ENCODE measurements around the gene IMP4.

IMP4 gene

GRCh38 chr2:130387071-130387400, 44.3 kb downstream of the IMP4 start:
- no peaks in the 10 kb centered on the region for H3K27me3 ChIP-seq (ENCODE audit: control insufficient read depth, low read length)
- H3K27ac ChIP-seq (ENCODE audit: low read depth, low read length) = peak overlapping the region; percentile 99
- H3F3A ChIP-seq (ENCODE audit: control insufficient read depth, insufficient read depth) = peaks cover 53% of the 10 kb centered on the region
- TF ChIP-seq CTCF (IDR thresholded peaks at IDR 0.05; ENCODE audit: low read depth, low read length, poor library complexity, severe bottlenecking) (no peak), EZH2phosphoT487 (IDR thresholded peaks at IDR 0.05; ENCODE audit: borderline replicate concordance, low read length) (no peak)
- H3K4me1 ChIP-seq (ENCODE audit: control insufficient read depth, low read length) = peaks cover 96% of the 10 kb centered on the region
- H3K36me3 ChIP-seq (ENCODE audit: control insufficient read depth, low read length) = peaks cover 27% of the 10 kb centered on the region
- no peaks in the 10 kb centered on the region for H3K9me2 ChIP-seq (replicated peaks; ENCODE audit: control insufficient read depth, low read length)
- H3K4me3 ChIP-seq (ENCODE audit: low read length) = peak overlapping the region; percentile 74
- no peaks in the 10 kb centered on the region for H3K9me3 ChIP-seq (ENCODE audit: control insufficient read depth, insufficient read depth, low read length)
- H4K20me1 ChIP-seq (ENCODE audit: control insufficient read depth, insufficient read depth, low read depth, low read length) = no peaks in the 10 kb centered on the region
- peak overlapping the region; percentile 80 for H3K4me2 ChIP-seq (ENCODE audit: low read length)
- peaks cover 31% of the 10 kb centered on the region for H3K79me2 ChIP-seq (ENCODE audit: control insufficient read depth, low read length)

- H3K79me2 ChIP-seq (ENCODE audit: control insufficient read depth, low read length) = peaks cover 26% of the 10 kb centered on the region
- peak overlapping the region; percentile 99 for H3K27ac ChIP-seq (ENCODE audit: low read depth, low read length)
- H3K9me2 ChIP-seq (replicated peaks; ENCODE audit: control insufficient read depth, low read length) = no peaks in the 10 kb centered on the region
- peak overlapping the region; percentile 80 for H3K4me2 ChIP-seq (ENCODE audit: low read length)
- peaks cover 53% of the 10 kb centered on the region for H3F3A ChIP-seq (ENCODE audit: control insufficient read depth, insufficient read depth)
- peaks cover 20% of the 10 kb centered on the region for H3K36me3 ChIP-seq (ENCODE audit: control insufficient read depth, low read length)
- H3K27me3 ChIP-seq (ENCODE audit: control insufficient read depth, low read length) = no peaks in the 10 kb centered on the region
- TF ChIP-seq EZH2phosphoT487 (IDR thresholded peaks at IDR 0.05; ENCODE audit: borderline replicate concordance, low read length) (no peak), CTCF (IDR thresholded peaks at IDR 0.05; ENCODE audit: low read depth, low read length, poor library complexity, severe bottlenecking) (no peak)
- peak overlapping the region; percentile 74 for H3K4me3 ChIP-seq (ENCODE audit: low read length)
- H3K4me1 ChIP-seq (ENCODE audit: control insufficient read depth, low read length) = peaks cover 96% of the 10 kb centered on the region
- H4K20me1 ChIP-seq (ENCODE audit: control insufficient read depth, insufficient read depth, low read depth, low read length) = no peaks in the 10 kb centered on the region
- H3K9me3 ChIP-seq (ENCODE audit: control insufficient read depth, insufficient read depth, low read length) = no peaks in the 10 kb centered on the region
Measured at GRCh38 chr2:130387804-130388203, 45.1 kb downstream of the IMP4 start.

GRCh38 chr2:130388221-130388907, 45.7 kb downstream of the IMP4 start:
- TF ChIP-seq EZH2phosphoT487 (IDR thresholded peaks at IDR 0.05; ENCODE audit: borderline replicate concordance, low read length) (no peak), CTCF (IDR thresholded peaks at IDR 0.05; ENCODE audit: low read depth, low read length, poor library complexity, severe bottlenecking) (no peak)
- Histone ChIP-seq H3K79me2 (ENCODE audit: control insufficient read depth, low read length) (peaks cover 20% of the 10 kb centered on the region), H4K20me1 (ENCODE audit: control insufficient read depth, insufficient read depth, low read depth, low read length) (no peaks in the 10 kb centered on the region), H3K9me3 (ENCODE audit: control insufficient read depth, insufficient read depth, low read length) (no peaks in the 10 kb centered on the region), H3K27me3 (ENCODE audit: control insufficient read depth, low read length) (no peaks in the 10 kb centered on the region), H3K9me2 (replicated peaks; ENCODE audit: control insufficient read depth, low read length) (no peaks in the 10 kb centered on the region), H3K36me3 (ENCODE audit: control insufficient read depth, low read length) (peaks cover 14% of the 10 kb centered on the region), H3K4me3 (ENCODE audit: low read length) (peak overlapping the region; percentile 74), H3K4me2 (ENCODE audit: low read length) (peak overlapping the region; percentile 80), H3K27ac (ENCODE audit: low read depth, low read length) (peak overlapping the region; percentile 99), H3K4me1 (ENCODE audit: control insufficient read depth, low read length) (peaks cover 96% of the 10 kb centered on the region), H3F3A (ENCODE audit: control insufficient read depth, insufficient read depth) (peaks cover 55% of the 10 kb centered on the region)
